IMR-90 (cell line): ENCODE results near the gene PSMC3.

Source experiments
- BHLHE40 ChIP-seq: fragments of 150-350 bp; IDR thresholded peaks from 2 replicates; pipeline ENCODE4 v1.6.1; 2016; ENCODE audit warnings: mild to moderate bottlenecking, low read depth, low read length
- CEBPB ChIP-seq: IDR thresholded peaks from 2 replicates; pipeline ENCODE4 v1.6.1; 2012; ENCODE audit warnings: low read depth, low read length, improper control_type of control experiment
- CHD1 ChIP-seq: IDR thresholded peaks from 2 replicates; pipeline ENCODE4 v1.6.1; 2012; ENCODE audit warnings: low read depth, low read length, improper control_type of control experiment
- CTCF ChIP-seq: conservative IDR thresholded peaks from 2 replicates; pipeline ENCODE4 v1.5.1; 2012; ENCODE audit warnings: mild to moderate bottlenecking, low read depth, low read length, improper control_type of control experiment
- ELK1 ChIP-seq: fragments of 150-350 bp; IDR thresholded peaks from 2 replicates; pipeline ENCODE4 v1.6.1; 2016; ENCODE audit warnings: low read depth, mild to moderate bottlenecking, low read length, moderate library complexity, borderline replicate concordance
- FOS ChIP-seq: fragments of 150-350 bp; IDR thresholded peaks from 2 replicates; pipeline ENCODE4 v1.6.1; 2016; ENCODE audit warnings: low read depth, low read length
- MAFK ChIP-seq: IDR thresholded peaks from 2 replicates; pipeline ENCODE4 v1.6.1; 2012; ENCODE audit warnings: low read depth, low read length, improper control_type of control experiment
- MAZ ChIP-seq: IDR thresholded peaks from 2 replicates; pipeline ENCODE4 v1.6.1; 2012; ENCODE audit warnings: low read depth, mild to moderate bottlenecking, low read length, improper control_type of control experiment, moderate library complexity, borderline replicate concordance
- MXI1 ChIP-seq: IDR thresholded peaks from 2 replicates; pipeline ENCODE4 v1.6.1; 2012; ENCODE audit warnings: low read depth, mild to moderate bottlenecking, low read length, moderate library complexity, borderline replicate concordance
- POLR2A ChIP-seq: IDR thresholded peaks from 2 replicates; pipeline ENCODE4 v1.6.1; 2012; ENCODE audit warnings: mild to moderate bottlenecking, low read depth, low read length
- RAD21 ChIP-seq: IDR thresholded peaks from 2 replicates; pipeline ENCODE4 v1.6.1; 2012; ENCODE audit warnings: low read length, improper control_type of control experiment
- RCOR1 ChIP-seq: IDR thresholded peaks from 2 replicates; pipeline ENCODE4 v1.6.1; 2012; ENCODE audit warnings: mild to moderate bottlenecking, low read length, improper control_type of control experiment; ENCODE audit not compliant: insufficient replicate concordance
- RFX5 ChIP-seq: IDR thresholded peaks from 2 replicates; pipeline ENCODE4 v1.8.0; 2012; ENCODE audit warnings: low read depth, mild to moderate bottlenecking, low read length, moderate library complexity
- USF2 ChIP-seq: fragments of 150-350 bp; IDR thresholded peaks from 2 replicates; pipeline ENCODE4 v1.6.1; 2017; ENCODE audit warnings: mild to moderate bottlenecking, antibody characterized with exemption, low read length, low read depth

- no peak for TF ChIP-seq RAD21
- no peak for TF ChIP-seq FOS
- TF ChIP-seq CTCF: no peak
- TF ChIP-seq RCOR1: no peak
- no peak for TF ChIP-seq BHLHE40
- TF ChIP-seq POLR2A: no peak
- TF ChIP-seq USF2: no peak
- TF ChIP-seq MXI1: no peak
- TF ChIP-seq MAFK: no peak
- TF ChIP-seq RFX5: no peak
- TF ChIP-seq MAZ: no peak
- no peak for TF ChIP-seq CEBPB
- TF ChIP-seq ELK1: no peak
- TF ChIP-seq CHD1: no peak
These were observed 4.3 kb upstream of the PSMC3 start for GRCh38 chr11:47430524-47430923.
